ENCODE data around the gene GOLIM4. TPM values are rescaled to one million over a fixed set of nuclear protein-coding genes. Genes with fewer than 3 reads are reported as not detected.

The GOLIM4 gene
- total RNA-seq, 4 donors from 2014 or later = 13.0 to 20.8 (median 17.8) TPM

- Histone ChIP-seq H3K27me3 (no peaks in the 10 kb centered on the region), H3K27ac (no peak overlapping the region), H3K4me1 (peaks cover 63 to 75% of the 10 kb centered on the region in 2 donors), H3K9me3 (no peaks in the 10 kb centered on the region), H3K36me3 (no peaks in the 10 kb centered on the region), H3K4me3 (no peak overlapping the region)
- no peak for DNase-seq
- intact Hi-C loops (cut with DNase I; ENCODE audit: low total_unique reads) = no loop called here
- ATAC-seq = no peak
- in situ Hi-C loops (cut with MboI; ENCODE audit: low sequenced_read_pairs in 4 of 4) = loop anchor here in 2 of 4 donors (5.0 to 10.0 kb wide), 2 partner anchors 40 to 47 kb away; no protein-coding TSS in a partner anchor
- no peak for TF ChIP-seq POLR2A (IDR thresholded peaks at IDR 0.05)
- TF ChIP-seq, protein P1, sequence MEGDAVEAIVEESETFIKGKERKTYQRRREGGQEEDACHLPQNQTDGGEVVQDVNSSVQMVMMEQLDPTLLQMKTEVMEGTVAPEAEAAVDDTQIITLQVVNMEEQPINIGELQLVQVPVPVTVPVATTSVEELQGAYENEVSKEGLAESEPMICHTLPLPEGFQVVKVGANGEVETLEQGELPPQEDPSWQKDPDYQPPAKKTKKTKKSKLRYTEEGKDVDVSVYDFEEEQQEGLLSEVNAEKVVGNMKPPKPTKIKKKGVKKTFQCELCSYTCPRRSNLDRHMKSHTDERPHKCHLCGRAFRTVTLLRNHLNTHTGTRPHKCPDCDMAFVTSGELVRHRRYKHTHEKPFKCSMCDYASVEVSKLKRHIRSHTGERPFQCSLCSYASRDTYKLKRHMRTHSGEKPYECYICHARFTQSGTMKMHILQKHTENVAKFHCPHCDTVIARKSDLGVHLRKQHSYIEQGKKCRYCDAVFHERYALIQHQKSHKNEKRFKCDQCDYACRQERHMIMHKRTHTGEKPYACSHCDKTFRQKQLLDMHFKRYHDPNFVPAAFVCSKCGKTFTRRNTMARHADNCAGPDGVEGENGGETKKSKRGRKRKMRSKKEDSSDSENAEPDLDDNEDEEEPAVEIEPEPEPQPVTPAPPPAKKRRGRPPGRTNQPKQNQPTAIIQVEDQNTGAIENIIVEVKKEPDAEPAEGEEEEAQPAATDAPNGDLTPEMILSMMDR (IDR thresholded peaks at IDR 0.05 in 4 of 5, conservative IDR thresholded peaks at IDR 0.05 in 1 of 5) = no peak
Measured at GRCh38 chr3:168091941-168092340, 3.8 kb downstream of the GOLIM4 start.

GRCh38 chr3:168091302-168091858 is 4.3 kb downstream of the GOLIM4 start:
- Histone ChIP-seq H3K36me3 (no peaks in the 10 kb centered on the region), H3K27ac (no peak overlapping the region), H3K4me1 (peaks cover 61 to 75% of the 10 kb centered on the region in 2 donors), H3K27me3 (no peaks in the 10 kb centered on the region), H3K4me3 (no peak overlapping the region), H3K9me3 (no peaks in the 10 kb centered on the region)
- TF ChIP-seq, protein P1 (IDR thresholded peaks at IDR 0.05 in 4 of 5, conservative IDR thresholded peaks at IDR 0.05 in 1 of 5) = no peak
- no peak for TF ChIP-seq POLR2A (IDR thresholded peaks at IDR 0.05)
- DNase-seq (no peak), ATAC-seq (no peak)
- intact Hi-C loops (cut with DNase I; ENCODE audit: low total_unique reads) (no loop called here), in situ Hi-C loops (cut with MboI; ENCODE audit: low sequenced_read_pairs in 4 of 4) (loop anchor here in 2 of 4 donors (5.0 to 10.0 kb wide), 2 partner anchors 39 to 47 kb away; no protein-coding TSS in a partner anchor)

- intact Hi-C loops (cut with DNase I; ENCODE audit: low total_unique reads) (no loop called here), in situ Hi-C loops (cut with MboI; ENCODE audit: low sequenced_read_pairs in 4 of 4) (loop anchor here in 2 of 4 donors (5.0 to 10.0 kb wide), 2 partner anchors 38 to 46 kb away; no protein-coding TSS in a partner anchor)
- Histone ChIP-seq H3K9me3 (no peaks in the 10 kb centered on the region), H3K36me3 (no peaks in the 10 kb centered on the region), H3K27me3 (no peaks in the 10 kb centered on the region), H3K4me3 (no peak overlapping the region), H3K4me1 (peaks cover 62 to 77% of the 10 kb centered on the region in 2 donors), H3K27ac (no peak overlapping the region)
- DNase-seq (no peak), ATAC-seq (no peak)
- no peak for TF ChIP-seq POLR2A (IDR thresholded peaks at IDR 0.05)
- TF ChIP-seq, protein P1 (IDR thresholded peaks at IDR 0.05 in 4 of 5, conservative IDR thresholded peaks at IDR 0.05 in 1 of 5) = no peak
Measured at GRCh38 chr3:168090306-168091085, 5.2 kb downstream of the GOLIM4 start.

GRCh38 chr3:168089179-168089771 is 6.4 kb downstream of the GOLIM4 start:
- ATAC-seq (no peak), DNase-seq (no peak)
- Histone ChIP-seq H3K27me3 (no peaks in the 10 kb centered on the region), H3K9me3 (no peaks in the 10 kb centered on the region), H3K4me3 (no peak overlapping the region), H3K36me3 (no peaks in the 10 kb centered on the region), H3K27ac (no peak overlapping the region), H3K4me1 (peaks cover 59 to 78% of the 10 kb centered on the region in 2 donors)
- in situ Hi-C loops (cut with MboI; ENCODE audit: low sequenced_read_pairs in 4 of 4) = no loop called here
- no peak for TF ChIP-seq POLR2A (IDR thresholded peaks at IDR 0.05)
- intact Hi-C loops (cut with DNase I; ENCODE audit: low total_unique reads) = no loop called here
